Stimulated activated CD8-positive, alpha-beta memory T cell treated with anti-CD3 and anti-CD28 coated beads, Interleukin-12 subunit alpha, Interleukin-12 subunit beta, amount 100 ng/mL, for 24 hours (primary cell): ENCODE measurements around the gene RASAL1.

Source experiments
- DNase-seq: peaks from one replicate; pipeline ENCODE4 v3.0.0-alpha.2; 2020; ENCODE audit errors: extremely low read depth

Gene RASAL1

DNA sequence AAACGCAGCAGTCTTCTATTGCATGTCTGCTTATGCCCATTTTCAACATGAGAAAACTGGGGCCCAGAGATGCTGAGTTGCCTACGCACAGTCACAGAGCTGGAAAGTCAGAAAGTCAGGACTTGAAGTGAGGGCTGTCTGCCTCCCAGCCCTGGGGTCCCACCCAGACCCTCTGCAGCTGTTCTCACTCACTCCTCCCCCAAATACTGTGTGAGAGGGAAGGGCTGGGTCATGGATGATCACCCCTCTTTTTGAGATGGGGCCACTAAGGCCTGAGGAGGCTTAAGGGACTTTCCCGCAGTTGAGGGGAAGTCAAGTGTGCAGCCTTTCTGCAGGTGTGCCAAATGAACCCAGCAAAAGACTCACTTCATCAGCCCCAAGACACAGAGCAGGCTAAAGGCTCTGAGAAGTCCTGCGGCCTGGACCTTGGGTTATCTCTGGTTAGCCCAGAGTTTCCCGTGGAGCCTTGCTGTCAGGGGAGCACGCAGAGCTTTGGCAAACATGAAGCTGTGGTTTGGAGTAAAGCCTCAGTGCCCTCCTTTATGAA lies 60.4 kb downstream of the RASAL1 start:
- DNase-seq: no peak

DNA sequence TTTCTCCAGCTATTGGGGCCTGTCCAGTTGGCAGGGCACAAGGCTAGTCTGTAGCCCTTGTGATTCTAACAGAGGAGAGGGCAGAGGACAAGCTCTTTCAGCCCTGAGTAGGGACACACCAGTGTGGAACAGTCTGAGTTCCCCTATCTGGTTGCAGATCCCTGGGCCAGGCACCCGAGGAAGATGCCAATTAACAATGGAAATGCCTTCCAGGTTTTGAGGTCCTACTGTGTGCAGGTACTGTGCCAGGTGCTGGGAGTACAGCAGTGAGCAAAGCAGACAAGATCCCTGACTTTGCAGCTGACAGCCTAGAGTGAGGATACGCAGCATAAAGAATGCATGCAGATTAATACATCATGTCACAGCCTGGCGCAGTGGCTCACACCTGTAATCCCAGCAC lies 62.0 kb downstream of the RASAL1 start:
- DNase-seq: no peak

DNA sequence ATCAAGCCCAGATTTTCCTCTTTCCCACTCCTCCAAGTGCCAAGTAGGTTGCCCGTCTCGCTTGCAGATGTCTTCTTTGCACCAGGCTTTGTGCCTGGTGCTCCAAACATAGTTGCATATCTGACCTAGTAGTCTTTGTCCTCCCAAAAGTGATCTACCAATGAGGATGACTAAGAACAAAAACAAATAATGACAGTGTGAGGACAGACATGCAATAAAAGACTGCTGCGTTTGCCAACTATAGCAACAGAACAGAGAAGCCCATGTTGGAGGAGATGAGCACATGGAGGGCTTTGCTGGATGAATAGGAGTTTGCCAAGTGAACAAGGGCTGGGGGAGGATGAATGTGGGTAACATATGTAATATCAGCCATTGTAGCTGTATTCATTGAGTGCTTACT lies 63.4 kb downstream of the RASAL1 start:
- no peak for DNase-seq

DNA sequence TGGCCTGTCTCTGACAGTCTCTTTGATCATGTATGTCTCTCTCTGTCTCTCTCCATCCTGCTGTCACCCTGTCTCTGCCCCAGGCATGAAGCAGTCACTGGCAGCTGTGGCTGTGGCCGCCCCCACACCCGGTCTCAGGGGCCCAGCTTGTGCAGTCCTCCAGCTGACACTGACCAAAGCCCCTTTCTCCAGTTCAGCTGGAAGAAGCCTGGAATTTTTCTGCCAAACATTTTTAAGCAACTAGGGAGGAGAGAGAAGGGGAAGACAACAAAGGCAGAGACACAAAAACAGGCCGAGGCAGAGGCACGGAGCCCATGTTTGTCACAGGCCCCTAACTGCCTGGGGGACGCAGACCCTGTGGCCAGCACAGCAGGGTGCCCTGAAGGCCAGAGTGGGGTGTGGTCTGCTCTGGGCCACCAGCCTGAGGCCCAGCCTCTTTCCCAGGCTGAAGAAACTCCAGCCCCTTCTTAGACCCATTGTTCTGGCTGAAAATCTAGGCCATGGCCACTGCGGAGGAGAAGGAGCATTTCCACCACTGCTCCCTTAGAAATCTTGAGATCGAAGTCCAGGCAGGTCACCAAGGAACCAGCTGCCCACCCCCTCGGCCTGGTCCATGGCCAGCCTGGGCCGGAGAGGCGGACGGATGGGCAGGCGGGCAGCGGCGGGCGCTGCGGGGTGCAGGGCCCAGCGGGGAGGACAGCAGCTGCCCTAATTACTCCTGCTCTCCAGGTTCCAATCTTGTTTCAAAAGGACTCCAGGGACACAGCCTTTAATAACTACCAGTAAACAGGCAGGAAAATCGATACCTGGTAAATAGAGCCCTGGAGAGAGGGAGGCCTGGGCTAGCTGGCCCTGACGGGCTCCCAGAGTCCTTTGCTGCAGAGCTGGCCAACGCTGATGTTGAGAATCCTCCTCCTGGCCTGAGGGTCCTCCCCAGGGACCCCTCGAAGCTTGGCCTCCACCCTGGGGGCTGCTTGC lies 64.1 kb downstream of the RASAL1 start:
- no peak for DNase-seq

DNA sequence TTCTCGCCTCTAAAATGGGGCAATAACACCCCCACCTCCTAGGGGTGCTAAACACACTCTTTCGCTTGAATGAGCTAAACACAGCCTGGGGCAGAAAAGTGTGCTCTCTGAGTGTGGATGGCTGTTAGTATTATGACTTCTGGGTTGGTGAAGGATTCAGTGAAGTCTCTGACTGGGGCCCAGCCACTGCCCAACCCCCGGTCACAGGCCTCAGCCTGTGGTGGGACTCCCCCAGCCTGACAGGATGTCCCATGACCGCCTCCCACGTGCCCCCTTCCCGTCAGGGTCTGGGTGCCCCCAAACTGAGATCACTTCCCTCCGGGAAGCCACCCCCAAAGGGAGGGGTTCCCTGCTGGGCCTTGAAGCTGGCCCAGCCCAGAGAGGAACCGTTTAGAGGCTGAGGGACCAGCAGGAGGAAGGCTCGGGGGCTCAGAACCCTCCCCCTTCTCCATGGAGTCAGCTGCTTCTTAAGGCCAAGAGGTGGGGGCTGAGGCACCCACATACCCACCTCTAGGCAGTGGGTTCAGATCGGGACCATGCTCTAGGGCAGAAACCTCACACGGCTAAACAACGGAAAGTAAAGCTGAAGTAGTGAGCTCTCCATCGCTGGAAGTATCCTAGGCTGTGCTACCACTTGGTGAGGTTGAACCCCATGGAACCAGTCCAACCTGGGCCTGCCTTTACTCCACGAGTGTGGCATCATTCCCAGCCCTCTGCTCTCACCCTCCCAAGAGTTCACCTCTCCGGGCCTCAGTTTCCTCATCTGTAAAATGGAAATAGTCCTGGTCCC lies 65.2 kb downstream of the RASAL1 start:
- no peak for DNase-seq

DNA sequence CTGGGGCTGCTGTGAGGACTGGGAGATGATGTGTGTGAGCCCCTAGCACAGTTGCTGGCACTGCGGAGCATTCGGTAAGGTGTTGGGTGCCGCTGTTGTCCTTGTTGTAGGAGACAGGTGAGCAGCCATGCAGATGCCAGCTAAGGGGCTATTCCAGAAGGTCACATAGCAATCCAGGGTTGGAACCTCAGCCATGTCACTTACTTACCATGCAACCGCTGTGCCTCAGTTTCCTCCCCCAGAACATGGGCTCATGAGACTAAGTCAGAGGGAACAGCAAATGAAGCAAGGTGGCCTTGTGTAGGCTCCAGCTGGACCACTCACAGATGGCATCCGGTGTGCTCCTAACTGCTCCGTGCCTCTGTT lies 65.8 kb downstream of the RASAL1 start:
- no peak for DNase-seq

DNA sequence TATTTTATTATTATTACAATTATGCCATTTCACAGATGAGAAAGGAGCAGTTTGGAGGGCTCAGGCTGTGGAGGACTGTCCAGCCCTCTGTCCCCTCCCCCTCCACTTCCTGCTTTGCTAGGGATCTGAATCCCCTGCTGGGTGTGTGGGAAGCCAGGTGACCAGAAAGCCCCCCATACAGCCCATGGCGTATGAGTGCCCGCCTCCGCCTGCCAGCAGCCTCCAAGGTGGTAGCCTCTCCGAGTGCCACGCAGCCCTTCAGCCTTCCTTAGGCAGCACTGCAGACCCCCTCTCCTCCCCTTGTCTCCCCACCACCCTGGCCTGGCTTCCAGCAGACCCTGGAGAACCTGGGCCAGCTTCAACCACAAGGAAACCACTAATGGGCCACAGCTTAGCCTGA lies 66.4 kb downstream of the RASAL1 start:
- DNase-seq: no peak

DNA sequence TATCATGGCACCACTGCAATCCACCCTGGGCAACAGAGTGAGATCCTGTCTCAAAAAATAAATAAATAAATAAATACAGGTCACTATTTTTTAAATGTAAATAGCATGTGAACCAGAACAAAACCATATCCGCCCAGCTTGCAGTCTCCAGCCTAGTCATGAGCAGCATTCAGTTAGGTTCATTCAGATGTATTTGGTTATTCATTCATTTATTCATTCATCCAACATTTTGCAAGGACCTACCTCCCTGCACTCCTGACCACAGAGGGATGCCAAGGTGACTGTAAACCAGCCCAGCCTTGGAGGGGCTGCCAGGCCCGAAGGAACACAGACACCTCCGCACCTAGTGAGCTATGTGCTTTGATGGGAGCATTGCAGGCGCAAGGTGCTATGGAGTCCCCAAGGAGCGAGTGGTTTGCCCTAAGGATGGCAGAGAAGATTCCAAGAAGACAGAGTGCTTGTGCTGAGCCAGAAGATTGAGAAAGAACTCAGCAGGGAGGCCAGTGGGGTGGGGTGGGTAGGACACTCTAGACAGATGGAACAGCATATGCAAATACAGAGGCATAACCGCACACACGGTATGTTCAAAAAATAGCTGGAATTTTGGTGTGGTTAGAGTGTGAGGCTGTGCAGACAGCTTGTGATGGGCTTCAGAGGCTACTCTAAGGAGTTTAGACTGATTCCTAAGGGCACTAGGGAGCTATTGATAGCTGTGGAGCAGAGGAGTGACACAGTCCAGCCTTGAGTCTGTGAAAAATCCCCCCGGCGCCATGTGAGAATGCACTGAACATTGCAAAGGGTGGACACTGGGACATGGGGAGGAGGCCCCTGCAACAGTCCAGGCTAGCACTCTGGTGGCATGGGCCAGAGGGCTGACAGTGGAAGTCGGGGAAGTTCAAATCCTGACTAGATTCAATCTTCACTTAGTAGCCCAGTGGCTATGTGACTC lies 67.3 kb downstream of the RASAL1 start:
- no peak for DNase-seq

DNA sequence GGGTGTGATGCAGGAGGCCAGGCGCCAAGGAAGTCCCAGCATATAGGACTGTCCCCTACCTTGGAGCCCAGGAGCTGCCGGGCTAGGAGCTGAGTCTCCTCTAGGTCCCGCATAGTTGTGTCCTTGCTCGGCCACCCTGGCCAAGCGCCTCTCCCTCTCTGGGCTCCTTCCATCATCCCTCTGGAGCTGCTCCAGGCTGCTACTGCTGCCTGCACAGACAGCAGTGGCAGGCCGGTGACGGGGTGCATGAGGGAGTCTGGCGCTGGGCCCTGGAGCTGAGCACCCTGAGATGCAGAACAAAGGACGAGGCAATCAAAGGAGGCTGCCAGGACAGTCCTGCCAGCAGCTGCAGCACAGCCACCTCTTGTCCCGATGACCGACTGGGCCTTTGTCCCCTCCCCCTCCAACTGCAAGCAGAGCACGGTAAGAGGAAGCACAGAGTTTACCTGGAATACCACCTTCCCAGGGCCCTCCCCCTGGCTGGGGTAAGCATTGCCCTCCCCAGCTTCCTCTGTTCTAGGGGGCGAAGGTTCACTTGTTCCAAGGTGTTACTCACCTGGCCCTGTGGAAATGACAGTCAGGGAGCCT lies 68.7 kb downstream of the RASAL1 start:
- no peak for DNase-seq

DNA sequence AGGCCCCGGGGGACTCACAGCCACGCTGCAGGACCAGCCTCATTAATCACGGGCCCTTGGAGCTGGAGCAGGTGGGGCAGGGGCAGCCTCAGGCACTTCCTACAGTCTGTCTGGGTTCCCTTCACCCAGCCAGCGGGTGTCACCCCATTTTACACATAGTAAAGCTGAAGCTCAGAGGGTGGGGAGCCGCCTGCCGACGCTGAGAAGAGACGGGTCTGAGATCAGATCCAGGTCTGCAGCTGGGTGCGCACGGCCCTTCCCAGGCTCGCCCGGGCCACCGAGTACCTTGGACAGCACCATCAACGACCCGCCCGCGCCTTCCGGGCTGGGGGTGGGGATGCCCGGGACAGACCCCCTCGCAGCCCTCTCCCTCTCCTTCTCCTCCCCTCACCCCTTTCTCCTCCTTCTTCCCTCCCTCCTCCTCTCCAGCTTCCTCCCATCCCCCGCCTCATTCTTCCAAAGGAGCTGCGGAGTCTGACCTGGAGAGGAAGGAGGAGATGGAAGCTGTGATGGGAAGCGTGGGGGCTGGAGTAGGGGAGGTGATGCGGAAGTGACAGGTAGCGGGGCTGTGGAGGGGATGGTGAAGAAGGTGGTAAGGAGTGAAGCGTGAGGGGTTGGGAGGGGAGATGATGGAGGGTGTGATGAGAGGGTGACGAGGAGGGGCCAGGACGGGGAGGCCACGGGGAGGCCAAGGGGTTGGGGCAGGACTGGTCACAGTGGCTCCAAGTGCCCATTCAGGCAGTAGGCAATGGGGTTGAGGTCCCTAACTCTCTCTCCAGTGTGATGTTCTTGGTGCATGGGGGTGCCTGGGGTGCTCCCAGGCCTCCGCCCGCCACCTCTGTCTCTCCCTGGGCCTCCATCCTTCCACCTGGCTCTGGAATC lies 70.2 kb downstream of the RASAL1 start:
- no peak for DNase-seq

DNA sequence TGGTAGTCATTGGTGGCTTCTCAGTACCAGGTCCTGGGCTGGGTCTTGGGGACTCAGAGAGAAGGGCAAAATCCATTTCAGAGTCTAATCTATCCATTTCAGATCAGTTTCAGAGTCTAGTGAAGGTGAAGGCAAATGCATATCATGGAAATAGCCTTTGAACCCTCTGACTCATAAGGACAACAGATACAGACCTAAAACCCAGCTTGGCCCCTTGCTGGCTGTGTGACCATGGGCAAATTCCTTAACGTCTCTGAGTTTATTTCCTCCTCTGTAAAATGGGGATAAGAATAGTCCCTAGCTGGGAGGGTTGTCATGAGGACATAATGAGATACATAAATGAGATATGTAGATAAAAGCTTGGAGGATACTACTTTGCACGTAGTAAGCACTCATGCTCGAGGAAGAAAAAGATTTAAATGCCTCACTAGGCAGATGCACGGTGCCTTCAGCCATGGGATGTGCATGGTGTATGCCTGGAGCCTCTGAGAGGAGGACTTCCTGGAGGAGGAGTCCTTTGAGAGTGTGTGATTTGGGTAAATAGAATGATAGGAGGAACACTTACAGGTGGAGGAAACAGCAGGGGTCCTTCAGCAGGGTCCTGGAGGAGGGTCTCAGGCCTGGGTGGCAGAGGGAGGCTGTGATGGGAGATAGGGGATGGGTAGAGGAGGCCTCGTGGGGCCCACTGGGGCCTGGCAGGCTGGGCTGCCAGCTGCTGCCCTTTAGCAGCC lies 71.0 kb downstream of the RASAL1 start:
- DNase-seq: no peak

DNA sequence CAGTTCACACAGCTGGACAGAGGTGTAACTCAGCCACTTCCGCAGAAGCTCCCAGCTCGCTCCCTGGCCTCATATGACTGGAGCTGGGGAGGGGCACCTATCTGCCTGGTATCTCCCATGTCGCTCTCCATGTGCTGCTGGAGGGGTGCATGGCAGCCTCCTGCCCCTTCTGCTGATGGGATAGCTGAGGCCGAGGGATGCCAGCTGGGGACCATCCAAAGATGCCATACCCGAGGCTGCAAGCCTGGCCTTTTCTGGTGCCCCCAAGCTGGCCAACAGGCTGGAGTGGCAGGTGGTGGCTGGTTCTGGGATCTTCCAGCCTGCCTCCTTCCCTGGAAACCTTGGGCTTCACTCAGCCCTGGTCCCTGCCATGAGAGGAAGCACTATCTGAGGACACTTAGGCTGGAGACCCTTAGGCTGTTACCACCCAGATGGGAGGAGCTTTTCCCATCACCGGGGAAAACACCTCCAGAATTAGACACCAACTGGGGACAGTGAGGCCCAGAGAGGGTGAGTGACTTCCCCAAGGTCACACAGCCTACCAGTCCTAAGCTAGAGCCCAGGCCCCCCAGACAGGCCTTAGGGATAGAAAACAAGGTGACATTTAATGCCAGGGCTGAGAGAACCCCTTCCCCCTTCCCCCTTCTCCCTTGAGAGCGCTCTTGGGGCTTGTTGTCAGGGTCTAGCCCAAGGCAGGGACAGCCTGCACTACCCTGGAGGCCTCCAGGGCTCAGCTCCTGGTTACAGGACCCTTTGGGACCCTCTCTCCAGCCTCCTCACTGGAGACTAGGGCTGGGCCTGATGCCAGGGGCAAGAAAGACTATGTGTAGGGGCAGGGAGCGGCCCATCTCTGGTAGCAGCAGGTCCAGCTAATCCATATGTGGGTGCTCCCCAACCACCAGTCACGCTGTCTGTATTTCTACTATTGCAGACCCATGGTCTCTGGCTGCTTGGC lies 71.9 kb downstream of the RASAL1 start:
- no peak for DNase-seq

DNA sequence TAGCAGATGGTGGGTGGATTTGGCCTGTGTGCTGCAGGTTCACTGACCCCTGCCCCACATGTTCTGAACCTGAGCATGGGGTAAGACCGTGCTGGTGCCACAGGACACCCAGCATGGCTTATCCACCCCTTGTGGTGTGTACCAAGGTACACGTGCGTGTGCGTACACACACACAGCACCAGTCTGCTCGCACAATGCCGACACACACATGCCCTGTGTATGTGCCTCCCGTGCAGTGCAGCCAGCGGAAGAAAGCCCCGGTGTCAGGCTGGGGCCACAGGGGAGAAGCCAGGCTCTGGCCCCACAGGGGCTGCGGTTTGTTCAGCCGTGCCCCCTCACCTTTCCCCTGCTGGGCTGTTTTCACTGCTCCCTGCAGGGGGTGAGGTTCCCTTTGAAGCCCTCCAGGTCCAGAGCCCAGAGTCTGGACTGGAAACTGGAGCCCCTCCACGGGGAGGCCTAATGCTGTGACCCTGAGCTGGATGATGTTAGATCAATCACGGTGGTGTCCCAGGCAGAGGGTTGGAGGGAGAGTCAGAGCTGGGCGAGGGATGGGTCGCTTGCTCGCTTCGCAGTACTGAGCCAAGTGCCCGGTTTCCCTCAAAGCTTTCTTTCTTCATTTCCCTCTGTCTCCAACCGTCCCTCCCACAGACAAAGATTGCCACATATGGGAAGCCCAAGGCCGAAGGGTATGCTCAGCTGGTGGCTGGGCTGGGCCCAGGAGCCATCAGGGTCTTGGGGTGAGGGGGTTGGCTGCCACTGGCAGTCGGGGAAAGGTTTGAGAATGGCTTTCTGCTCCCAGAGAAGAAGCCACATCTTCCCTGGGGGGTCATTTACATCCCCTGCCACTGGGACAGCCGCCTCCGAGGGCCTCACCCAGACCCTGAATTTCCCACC lies 72.8 kb downstream of the RASAL1 start:
- no peak for DNase-seq

DNA sequence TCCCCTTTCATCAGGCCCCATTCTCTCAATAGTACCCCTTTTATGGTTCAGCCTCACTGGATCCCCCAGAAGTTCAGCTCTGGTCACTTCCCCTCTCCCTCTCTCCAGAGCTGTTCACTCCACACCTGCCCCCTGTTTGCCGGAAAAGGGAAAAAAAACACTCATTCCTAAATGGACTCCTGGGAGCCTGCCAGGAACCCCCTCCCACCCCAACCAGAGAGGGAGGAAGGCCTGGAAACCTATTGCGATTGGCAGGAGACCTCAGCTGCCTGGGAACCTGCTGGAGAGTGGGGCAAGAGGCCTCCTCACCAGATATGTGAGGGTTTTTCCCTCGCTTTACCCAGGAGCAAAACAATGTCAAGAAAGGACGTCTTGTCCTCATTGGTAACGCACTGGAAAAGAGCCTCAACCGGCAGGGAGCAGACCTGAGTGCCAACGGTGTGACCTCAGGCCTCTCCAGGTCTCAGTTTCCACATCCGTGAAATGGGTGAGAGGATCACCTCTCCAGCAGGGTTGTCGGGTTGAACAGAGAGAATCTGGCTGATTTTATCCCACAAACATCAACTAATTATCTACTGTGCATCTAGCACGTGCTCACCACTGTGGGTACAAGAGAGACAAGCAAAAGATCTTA lies 74.4 kb downstream of the RASAL1 start:
- DNase-seq: no peak

DNA sequence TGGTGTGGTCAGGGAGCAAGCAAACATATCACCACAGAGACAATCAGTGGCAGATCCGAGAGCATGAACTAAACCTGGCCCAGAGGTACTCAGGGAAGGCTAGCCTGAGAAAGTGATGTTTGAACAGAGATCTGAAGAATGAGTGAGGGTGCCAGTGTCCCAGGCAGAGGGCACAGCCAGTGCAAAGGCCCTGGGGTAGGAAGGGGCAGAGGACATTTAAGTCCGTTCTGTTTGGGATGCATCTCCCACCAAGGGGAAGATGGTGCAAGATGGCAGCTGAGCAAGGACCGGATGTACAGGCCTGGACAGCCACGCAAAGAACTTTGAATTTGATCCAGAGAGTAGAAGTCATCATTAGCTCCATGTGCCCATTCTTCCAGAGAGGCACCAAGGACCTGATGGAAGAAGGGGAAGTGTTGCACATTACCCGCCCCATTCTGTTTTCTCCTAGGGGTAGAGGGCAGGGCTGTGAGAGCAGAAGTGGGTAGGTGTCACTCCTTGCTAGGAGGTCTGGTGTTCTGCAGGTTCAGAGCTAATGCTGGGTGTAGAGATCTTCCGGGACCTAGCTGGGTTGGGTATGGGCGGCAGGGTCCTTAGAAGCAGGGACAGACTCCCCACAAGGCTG lies 75.1 kb downstream of the RASAL1 start:
- no peak for DNase-seq

DNA sequence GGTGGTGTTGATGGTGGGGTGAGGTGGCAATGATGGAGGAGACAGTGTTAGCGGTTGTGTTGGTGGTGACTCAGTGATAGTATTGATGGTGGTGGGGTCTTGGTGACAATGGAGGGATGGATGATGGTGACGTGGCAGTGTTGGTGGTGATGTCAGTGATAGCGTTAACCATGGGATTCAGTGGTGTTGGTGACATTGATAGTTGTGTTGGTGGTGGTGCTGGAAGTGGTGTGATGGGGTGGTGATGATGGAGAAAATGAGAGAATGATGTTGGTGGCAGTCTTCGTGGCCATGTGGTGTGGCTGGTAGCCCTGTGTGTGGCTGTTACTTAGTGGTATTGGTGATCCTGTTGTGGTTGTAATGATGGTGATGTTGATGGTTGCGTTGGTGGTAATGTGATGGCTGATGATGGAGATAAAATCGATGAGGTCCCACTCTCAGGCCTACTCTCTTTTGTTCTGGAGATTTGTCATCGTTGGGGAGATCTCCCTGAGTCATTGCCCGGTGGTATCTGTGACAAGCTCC lies 76.4 kb downstream of the RASAL1 start:
- no peak for DNase-seq
